Measurements from ENCODE around the gene HCN4.

DNA sequence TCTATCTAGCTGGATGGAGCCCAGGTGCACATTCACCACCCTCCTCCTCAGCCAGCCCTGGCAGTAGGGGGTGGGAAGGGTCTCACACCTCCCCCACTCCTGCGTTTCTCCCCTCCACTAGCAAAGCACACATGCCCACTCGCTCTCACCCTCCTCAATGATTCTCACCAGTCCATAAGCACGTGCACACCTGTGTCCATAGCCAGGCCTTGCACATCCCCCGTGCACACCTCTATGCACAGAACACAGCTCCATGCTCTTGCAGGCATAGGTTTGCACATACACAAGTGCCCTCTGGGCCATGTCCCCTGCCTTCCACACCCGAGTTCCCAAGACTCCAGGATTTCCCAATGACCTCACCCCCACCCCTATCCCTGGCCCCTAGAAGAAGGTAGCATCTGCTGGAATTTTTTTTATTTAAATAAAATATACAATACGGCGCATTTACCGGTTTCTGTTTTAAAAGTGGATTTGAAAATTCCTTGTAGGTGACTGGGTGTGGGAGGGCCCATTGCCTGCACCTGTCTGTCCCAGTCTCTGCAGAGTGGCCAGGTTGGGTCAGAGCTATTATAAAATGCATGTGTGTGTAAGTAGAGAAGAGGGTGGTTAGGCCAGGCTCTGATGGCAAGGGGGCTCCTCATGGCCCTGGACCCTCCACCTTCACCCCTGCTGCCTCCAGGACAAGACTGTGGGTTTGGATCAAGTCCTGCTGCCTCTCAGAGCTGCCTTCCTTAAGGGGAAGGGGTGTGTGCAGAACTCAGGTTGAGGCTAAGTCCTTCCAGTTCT, 49.1 kb downstream of the HCN4 start:
- TF ChIP-seq, protein P1, sequence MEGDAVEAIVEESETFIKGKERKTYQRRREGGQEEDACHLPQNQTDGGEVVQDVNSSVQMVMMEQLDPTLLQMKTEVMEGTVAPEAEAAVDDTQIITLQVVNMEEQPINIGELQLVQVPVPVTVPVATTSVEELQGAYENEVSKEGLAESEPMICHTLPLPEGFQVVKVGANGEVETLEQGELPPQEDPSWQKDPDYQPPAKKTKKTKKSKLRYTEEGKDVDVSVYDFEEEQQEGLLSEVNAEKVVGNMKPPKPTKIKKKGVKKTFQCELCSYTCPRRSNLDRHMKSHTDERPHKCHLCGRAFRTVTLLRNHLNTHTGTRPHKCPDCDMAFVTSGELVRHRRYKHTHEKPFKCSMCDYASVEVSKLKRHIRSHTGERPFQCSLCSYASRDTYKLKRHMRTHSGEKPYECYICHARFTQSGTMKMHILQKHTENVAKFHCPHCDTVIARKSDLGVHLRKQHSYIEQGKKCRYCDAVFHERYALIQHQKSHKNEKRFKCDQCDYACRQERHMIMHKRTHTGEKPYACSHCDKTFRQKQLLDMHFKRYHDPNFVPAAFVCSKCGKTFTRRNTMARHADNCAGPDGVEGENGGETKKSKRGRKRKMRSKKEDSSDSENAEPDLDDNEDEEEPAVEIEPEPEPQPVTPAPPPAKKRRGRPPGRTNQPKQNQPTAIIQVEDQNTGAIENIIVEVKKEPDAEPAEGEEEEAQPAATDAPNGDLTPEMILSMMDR (conservative IDR thresholded peaks at IDR 0.05 in 1 of 2, IDR thresholded peaks at IDR 0.05 in 1 of 2; ENCODE audit: low read depth in 1 of 2, low read length in 2 of 2), result no peak
- no peak for TF ChIP-seq EZH2 (IDR thresholded peaks at IDR 0.05; ENCODE audit: low read length, missing control alignments)
